WTC11 (cell line): ENCODE results near the gene ARL1. TPM values are rescaled to one million over a fixed set of nuclear protein-coding genes. Genes with fewer than 3 reads are reported as not detected.

Source experiments
- total RNA-seq: library from RNA; stranded (reverse); gene quantifications from 3 replicates; pipeline ENCODE4 v1.2.3, GENCODE V29; 2021

Gene ARL1
- total RNA-seq, 1 experiment from 2014 or later, result 67.8 TPM

Other genes starting within 250 kb of the ARL1 start
- gene SLC5A8, start 197.5 kb downstream of the ARL1 start, total RNA-seq, result 0.05 to 0.07 TPM in 2 of 3 replicates, not detected in the other
- gene UTP20, start 127.7 kb downstream of the ARL1 start, total RNA-seq, result 23.1 to 34.1 TPM (median 24.5 TPM) in 3 replicates
- not detected in 3 replicates for gene SPIC, start 67.6 kb upstream of the ARL1 start, total RNA-seq
- not detected in 3 replicates for gene MYBPC1, start 187.2 kb upstream of the ARL1 start, total RNA-seq